RWPE2 (cell line): ENCODE results near the gene AKNAD1.

Experiments used
- ATAC-seq: fragments of 200-7000 bp; cut with Tn5 transposase; 3 replicates; pipeline ENCODE4 v1.9.1; 2021; ENCODE audit warnings: low read depth
- DNase-seq: peaks from one replicate; pipeline ENCODE4 v3.0.0-alpha.2; 2020; ENCODE audit warnings: low spot score
- H3K27ac ChIP-seq: fragments of 450-650 bp; 2 replicates; pipeline ENCODE4 v1.5.1; 2017; ENCODE audit warnings: mild to moderate bottlenecking; ENCODE audit not compliant: poor library complexity, severe bottlenecking
- H3K27me3 ChIP-seq: fragments of 250-450 bp; sonication (Bioruptor Pico); 2 replicates; pipeline ENCODE4 v1.5.1; 2021; ENCODE audit warnings: mild to moderate bottlenecking, moderate library complexity; ENCODE audit not compliant: insufficient read depth, poor library complexity, severe bottlenecking
- H3K36me3 ChIP-seq: fragments of 250-450 bp; sonication (Bioruptor Pico); 2 replicates; pipeline ENCODE4 v1.5.1; 2020; ENCODE audit warnings: low read depth, mild to moderate bottlenecking, moderate library complexity
- H3K4me1 ChIP-seq: fragments of 250-450 bp; sonication (Bioruptor Pico); 2 replicates; pipeline ENCODE4 v1.5.1; 2021; ENCODE audit warnings: mild to moderate bottlenecking, moderate library complexity; ENCODE audit not compliant: insufficient read depth, poor library complexity, severe bottlenecking
- H3K4me3 ChIP-seq: fragments of 250-450 bp; sonication (Bioruptor Pico); 2 replicates; pipeline ENCODE4 v1.5.1; 2021; ENCODE audit warnings: mild to moderate bottlenecking, moderate library complexity; ENCODE audit not compliant: severe bottlenecking
- H3K9me3 ChIP-seq: fragments of 250-450 bp; sonication (Bioruptor Pico); 2 replicates; pipeline ENCODE4 v1.5.1; 2021; ENCODE audit warnings: mild to moderate bottlenecking, moderate library complexity; ENCODE audit not compliant: severe bottlenecking
- CTCF ChIP-seq: fragments of 450-650 bp; IDR thresholded peaks from one replicate; pipeline ENCODE4 v1.5.1; 2017; ENCODE audit warnings: mild to moderate bottlenecking, moderate library complexity; ENCODE audit not compliant: poor library complexity, severe bottlenecking

The AKNAD1 gene

GRCh38 chr1:108863984-108864383, 7.1 kb upstream of the AKNAD1 start:
- H3K36me3 ChIP-seq = no peaks in the 10 kb centered on the region
- ATAC-seq = no peak
- H3K9me3 ChIP-seq = no peaks in the 10 kb centered on the region
- H3K4me1 ChIP-seq = no peaks in the 10 kb centered on the region
- no peak for DNase-seq
- H3K27ac ChIP-seq = no peak overlapping the region
- no peak for TF ChIP-seq CTCF
- no peaks in the 10 kb centered on the region for H3K27me3 ChIP-seq
- no peak overlapping the region for H3K4me3 ChIP-seq

GRCh38 chr1:108862698-108863477, 6.0 kb upstream of the AKNAD1 start:
- DNase-seq (no peak), ATAC-seq (no peak)
- no peak for TF ChIP-seq CTCF
- H3K9me3 ChIP-seq = no peaks in the 10 kb centered on the region
- no peaks in the 10 kb centered on the region for H3K36me3 ChIP-seq
- no peak overlapping the region for H3K27ac ChIP-seq
- no peaks in the 10 kb centered on the region for H3K27me3 ChIP-seq
- H3K4me1 ChIP-seq = no peaks in the 10 kb centered on the region
- no peak overlapping the region for H3K4me3 ChIP-seq

GRCh38 chr1:108862017-108862610, 5.2 kb upstream of the AKNAD1 start:
- ATAC-seq (no peak), DNase-seq (no peak)
- no peaks in the 10 kb centered on the region for H3K36me3 ChIP-seq
- H3K4me3 ChIP-seq = no peak overlapping the region
- no peaks in the 10 kb centered on the region for H3K27me3 ChIP-seq
- no peaks in the 10 kb centered on the region for H3K4me1 ChIP-seq
- no peak for TF ChIP-seq CTCF
- no peak overlapping the region for H3K27ac ChIP-seq
- H3K9me3 ChIP-seq = no peaks in the 10 kb centered on the region

- TF ChIP-seq CTCF = no peak
- ATAC-seq (no peak), DNase-seq (no peak)
- H3K9me3 ChIP-seq = peaks cover 2% of the 10 kb centered on the region
- no peak overlapping the region for H3K27ac ChIP-seq
- H3K27me3 ChIP-seq = no peaks in the 10 kb centered on the region
- H3K4me1 ChIP-seq = no peaks in the 10 kb centered on the region
- H3K36me3 ChIP-seq = no peaks in the 10 kb centered on the region
- no peak overlapping the region for H3K4me3 ChIP-seq
Measured at GRCh38 chr1:108861566-108861965, 4.7 kb upstream of the AKNAD1 start.
